GM12878 (cell line): ENCODE results near the gene MRPS22. TPM values are rescaled to one million over a fixed set of nuclear protein-coding genes. Genes with fewer than 3 reads are reported as not detected.

Experiments
- ATAC-seq: fragments of 200-7000 bp; cut with Tn5 transposase; 3 replicates; pipeline ENCODE4 v1.9.1; 2020; ENCODE audit warnings: mild to moderate bottlenecking, moderate library complexity
- BruUV-seq: library from RNA; stranded (reverse); fragments of 400-500 nt; replicated peaks from 2 replicates; lab custom pipeline; 2021; lab: Mats Ljungman, UMichigan
- CTCF ChIA-PET: fragments of 300-600 bp; sonication (Branson Sonifier 250); formaldehyde crosslinking; extraction: SDS; loops from one replicate; lab custom pipeline; 2021; ENCODE audit warnings: inconsistent platforms; lab: Yijun Ruan, JAX
- POLR2A ChIA-PET: fragments of 350-600 bp; formaldehyde crosslinking; extraction: SDS; loops from one replicate; lab custom pipeline; 2021; ENCODE audit warnings: inconsistent platforms; lab: Charles Lee
- RAD21 ChIA-PET: fragments of 300-600 bp; sonication (Branson Sonifier 250); formaldehyde crosslinking; loops from one replicate; lab custom pipeline; 2023; ENCODE audit warnings: antibody characterized with exemption; ENCODE audit not compliant: unreplicated experiment; lab: Charles Lee
- SMC1A ChIA-PET: fragments of 300-600 bp; sonication (Branson Sonifier 250); formaldehyde crosslinking; loops from one replicate; lab custom pipeline; 2023; ENCODE audit not compliant: unreplicated experiment, uncharacterized antibody; lab: Charles Lee
- DNase-seq: peaks from one replicate; pipeline ENCODE4 v3.0.0-alpha.2; 2011; ENCODE audit warnings: low read depth, low spot score
- FAIRE-seq: peaks from 3 replicates; lab custom pipeline; 2011; peaks lifted over from hg19 to GRCh38; lab: Jason Lieb, UNC
- H2AFZ ChIP-seq: 2 replicates; pipeline ENCODE4 v1.6.0; 2011; ENCODE audit warnings: low read depth, low read length, control low read depth; ENCODE audit not compliant: control insufficient read depth
- H3K27ac ChIP-seq: 2 replicates; pipeline ENCODE4 v1.5.1; 2011; ENCODE audit warnings: control low read depth; ENCODE audit not compliant: control insufficient read depth, insufficient read depth
- H3K27me3 ChIP-seq, 2 experiments: replicated peaks in 1 of 2; 2 replicates each; pipeline versions ENCODE4 v1.6.0 to v1.6.1; 2011; ENCODE audit warnings: low read length in 1 of 2; ENCODE audit not compliant: control insufficient read depth in 2 of 2, insufficient read depth in 2 of 2
- H3K36me3 ChIP-seq, 2 experiments: 2 replicates each; pipeline ENCODE4 v1.5.1; 2011; ENCODE audit warnings: low read length in 1 of 2; ENCODE audit not compliant: control insufficient read depth in 2 of 2, insufficient read depth in 2 of 2
- H3K4me1 ChIP-seq: 2 replicates; pipeline ENCODE4 v1.6.1; 2011; ENCODE audit warnings: mild to moderate bottlenecking, low read length, moderate library complexity, mixed read lengths; ENCODE audit not compliant: control insufficient read depth, insufficient read depth
- H3K4me2 ChIP-seq: 2 replicates; pipeline ENCODE4 v1.6.0; 2011; ENCODE audit warnings: control low read depth; ENCODE audit not compliant: control insufficient read depth, insufficient read depth
- H3K4me3 ChIP-seq: fragments of 200-600 bp; sonication (generic); 2 replicates; pipeline ENCODE4 v1.5.1; 2016
- H3K79me2 ChIP-seq: 2 replicates; pipeline ENCODE4 v1.6.0; 2011; ENCODE audit warnings: low read length; ENCODE audit not compliant: control insufficient read depth, insufficient read depth
- H3K9ac ChIP-seq: 2 replicates; pipeline ENCODE4 v1.8.0; 2011; ENCODE audit warnings: low read length, control low read depth, mixed read lengths; ENCODE audit not compliant: control insufficient read depth, insufficient read depth
- H3K9me3 ChIP-seq: replicated peaks from 3 replicates; pipeline ENCODE4 v1.5.1; 2011; ENCODE audit warnings: mild to moderate bottlenecking, low read length; ENCODE audit not compliant: control insufficient read depth, insufficient read depth
- H4K20me1 ChIP-seq: 2 replicates; pipeline ENCODE4 v1.6.0; 2011; ENCODE audit not compliant: control insufficient read depth, insufficient read depth
- BACH1 ChIP-seq: fragments of 450-650 bp; IDR thresholded peaks from 2 replicates; pipeline ENCODE4 v1.6.1; 2017; ENCODE audit warnings: mild to moderate bottlenecking, borderline replicate concordance
- BHLHE40 ChIP-seq, 2 experiments: fragments of 450-650 bp in 1 of 2; IDR thresholded peaks; 2 replicates each; pipeline ENCODE4 v1.6.1; 2011 to 2017; ENCODE audit warnings: low read depth in 2 of 2, borderline replicate concordance in 1 of 2, improper control_type of control experiment in 1 of 2, low read length in 1 of 2, mild to moderate bottlenecking in 1 of 2
- BMI1 ChIP-seq: fragments of 450-650 bp; IDR thresholded peaks from 2 replicates; pipeline ENCODE4 v1.6.1; 2016; ENCODE audit warnings: mild to moderate bottlenecking, moderate library complexity, borderline replicate concordance
- CBX3 ChIP-seq: fragments of 200-600 bp; sonication (generic); IDR thresholded peaks from 2 replicates; pipeline ENCODE4 v1.6.1; 2016; ENCODE audit warnings: low read depth, borderline replicate concordance
- CTCF ChIP-seq, 3 experiments: IDR thresholded peaks in 2 of 3; conservative IDR thresholded peaks in 1 of 3; 2 replicates each; pipeline ENCODE4 v1.5.1; 2011; ENCODE audit warnings: low read depth in 3 of 3, low read length in 3 of 3, mild to moderate bottlenecking in 3 of 3, control low read depth in 2 of 3, moderate library complexity in 2 of 3, inconsistent platforms in 1 of 3, mixed read lengths in 1 of 3; ENCODE audit not compliant: control insufficient read depth in 2 of 3, insufficient read depth in 1 of 3; ENCODE audit errors: extremely low read depth in 1 of 3
- EGR1 ChIP-seq, 2 experiments: IDR thresholded peaks; 1 replicate in 1 of 2; 2 replicates in 1 of 2; pipeline ENCODE4 v1.6.1; 2011 to 2012; ENCODE audit warnings: low read depth in 2 of 2, low read length in 2 of 2, borderline replicate concordance in 1 of 2, mild to moderate bottlenecking in 1 of 2, moderate library complexity in 1 of 2
- FOXM1 ChIP-seq: IDR thresholded peaks from 2 replicates; pipeline ENCODE4 v1.6.1; 2012; ENCODE audit warnings: low read depth, mild to moderate bottlenecking, inconsistent platforms, low read length, moderate library complexity
- IKZF1 ChIP-seq: fragments of 450-650 bp; conservative IDR thresholded peaks from 2 replicates; pipeline ENCODE4 v1.6.1; 2017; ENCODE audit warnings: antibody characterized with exemption, mild to moderate bottlenecking
- JUND ChIP-seq: IDR thresholded peaks from 2 replicates; pipeline ENCODE4 v1.6.1; 2012; ENCODE audit warnings: low read depth, mild to moderate bottlenecking, low read length, improper control_type of control experiment, moderate library complexity
- PAX5 ChIP-seq: IDR thresholded peaks from 2 replicates; pipeline ENCODE4 v1.6.1; 2011; ENCODE audit warnings: low read depth, low read length, borderline replicate concordance
- PBX3 ChIP-seq: IDR thresholded peaks from 2 replicates; pipeline ENCODE4 v1.6.1; 2011; ENCODE audit warnings: mild to moderate bottlenecking, low read depth, low read length, moderate library complexity; ENCODE audit not compliant: insufficient replicate concordance
- PKNOX1 ChIP-seq: fragments of 450-650 bp; IDR thresholded peaks from 2 replicates; pipeline ENCODE4 v1.6.1; 2016; ENCODE audit warnings: mild to moderate bottlenecking
- RAD51 ChIP-seq: fragments of 450-650 bp; IDR thresholded peaks from 2 replicates; pipeline ENCODE4 v1.6.1; 2016; ENCODE audit warnings: moderate library complexity, mild to moderate bottlenecking, inconsistent platforms
- RCOR1 ChIP-seq: conservative IDR thresholded peaks from 2 replicates; pipeline ENCODE4 v1.6.1; 2012; ENCODE audit warnings: low read depth, low read length, improper control_type of control experiment
- SP1 ChIP-seq: IDR thresholded peaks from one replicate; pipeline ENCODE4 v1.6.1; 2011; ENCODE audit warnings: low read depth, low read length
- SUZ12 ChIP-seq: fragments of 200-600 bp; sonication (generic); IDR thresholded peaks from one replicate; pipeline ENCODE4 v1.6.1; 2018; ENCODE audit warnings: antibody characterized with exemption, mild to moderate bottlenecking; ENCODE audit not compliant: unreplicated experiment
- TAF1 ChIP-seq: IDR thresholded peaks from 2 replicates; pipeline ENCODE4 v1.6.1; 2011; ENCODE audit warnings: mild to moderate bottlenecking, low read depth, low read length, borderline replicate concordance
- TCF3 ChIP-seq: IDR thresholded peaks from 2 replicates; pipeline ENCODE4 v1.6.1; 2012; ENCODE audit warnings: low read depth, mild to moderate bottlenecking, low read length, borderline replicate concordance; ENCODE audit not compliant: insufficient read depth
- ZNF274 ChIP-seq: IDR thresholded peaks from one replicate; pipeline ENCODE4 v1.8.0; 2011; ENCODE audit not compliant: insufficient read length, insufficient read depth
- WGBS: methylation state at CpG from one replicate; pipeline ENCODE4 v1.1.6; 2016; ENCODE audit warnings: low lambda C conversion rate; ENCODE audit not compliant: insufficient replicate concordance, insufficient coverage; ENCODE audit errors: missing lambda C conversion rate; 5-methylcytosine and 5-hydroxymethylcytosine counted together
- in situ Hi-C: fragments of 300-500 bp; cut with MboI; formaldehyde crosslinking; loops from 9 replicates; pipeline ENCODE4 v1.14.3; 2018; ENCODE audit warnings: mixed read lengths
- intact Hi-C: fragments of 100-400 bp; cut with micrococcal nuclease; formaldehyde crosslinking; loops from one replicate; pipeline ENCODE4 v1.14.2; 2022; ENCODE audit not compliant: unreplicated experiment
- polyA plus RNA-seq, 11 experiments: library from polyadenylated mRNA; depleted of rRNA in 4 of 11; unstranded in 6 of 11; stranded (reverse) in 5 of 11; fragments of >200 nt; fragmentation: Nextera tagmentation in 4 of 11; fragmentation: Illumina TruSeq in 1 of 11; extraction: Ambion mirVana in 4 of 11; extraction: Trizol in 1 of 11; gene quantifications; 1 replicate in 1 of 11; 2 replicates in 10 of 11; pipeline versions ENCODE4 v1.2.1 to v1.2.3, GENCODE V29; 2011 to 2016; ENCODE audit warnings: inconsistent platforms in 2 of 11, missing spikeins in 2 of 11, low read depth in 1 of 11
- total RNA-seq, 4 experiments: library from RNA; depleted of rRNA in 3 of 4; stranded (reverse); fragments of >200 nt in 3 of 4; fragmentation: Illumina TruSeq in 1 of 4; extraction: Trizol in 1 of 4; gene quantifications; 2 replicates each; pipeline versions ENCODE4 v1.2.1 to v1.2.3, GENCODE V29; 2013 to 2021

The MRPS22 gene
- total and polyA plus RNA-seq, 10 of the 15 experiments (the other 5 are each of a cell fraction or from before 2014, with no cell fraction given) = 44.3 to 146 (median 75.2) TPM

GRCh38 chr3:139301183-139301582 lies 42.6 kb upstream of the MRPS22 start:
- Histone ChIP-seq H4K20me1 (no peaks in the 10 kb centered on the region), H3K27ac (no peak overlapping the region), H3K4me2 (no peak overlapping the region), H3K9ac (no peak overlapping the region), H3K4me3 (no peak overlapping the region), H3K9me3 (no peaks in the 10 kb centered on the region), H3K4me1 (no peaks in the 10 kb centered on the region), H3K27me3 (peaks cover 0 to 3% of the 10 kb centered on the region in 2 experiments; a peak in 1 of 4 replicates), H3K79me2 (no peaks in the 10 kb centered on the region), H3K36me3 (no peaks in the 10 kb centered on the region), H2AFZ (no peak overlapping the region)
- ChIA-PET CTCF (no interaction called here), RAD21 (no interaction called here), POLR2A (no interaction called here), SMC1A (no interaction called here)
- intact Hi-C loops (no loop called here), in situ Hi-C loops (no loop called here)
- 31% methylated on average over 5 of the region's 6 CpGs for WGBS
- BruUV-seq = no TSS peak
- no peak for DNase-seq
- TF ChIP-seq EGR1 (IDR thresholded peaks at IDR 0.05; ENCODE audit: borderline replicate concordance in 1 of 2, low read depth in 2 of 2, low read length in 2 of 2) (no peak), SP1 (no peak), CBX3 (no peak), JUND (no peak), ZNF274 (no peak), PBX3 (no peak), RCOR1 (no peak), TAF1 (no peak), RAD51 (no peak), TCF3 (no peak), PKNOX1 (no peak), BACH1 (no peak), BMI1 (no peak), FOXM1 (no peak), PAX5 (no peak), CTCF (IDR thresholded peaks at IDR 0.05 in 2 of 3, conservative IDR thresholded peaks at IDR 0.05 in 1 of 3; ENCODE audit: control insufficient read depth in 2 of 3, extremely low read depth in 1 of 3, insufficient read depth in 1 of 3, low read depth in 3 of 3, low read length in 3 of 3) (no peak), BHLHE40 (IDR thresholded peaks at IDR 0.05; ENCODE audit: borderline replicate concordance in 1 of 2, low read depth in 2 of 2, low read length in 1 of 2) (no peak), SUZ12 (no peak), IKZF1 (no peak)
- no peak for ATAC-seq
- FAIRE-seq = no peak
